H1 (cell line): ENCODE data around the gene VSTM4. TPM values are rescaled to one million over a fixed set of nuclear protein-coding genes. Genes with fewer than 3 reads are reported as not detected.

ENCODE experiments used
- CTCF ChIA-PET: fragments of 300-600 bp; sonication (Branson Sonifier 250); formaldehyde crosslinking; loops from one replicate; lab custom pipeline; 2021; ENCODE audit not compliant: partially characterized antibody; lab: Charles Lee
- POLR2A ChIA-PET: fragments of 300-600 bp; sonication (Branson Sonifier 250); formaldehyde crosslinking; loops from one replicate; lab custom pipeline; 2021; ENCODE audit warnings: inconsistent platforms; ENCODE audit not compliant: partially characterized antibody; lab: Charles Lee
- DNase-seq, 2 experiments: peaks; one replicate each; pipeline versions ENCODE4 v3.0.0 to v3.0.0-alpha.2; 2010 to 2022; ENCODE audit warnings: low spot score in 2 of 2, low read depth in 1 of 2, mixed read lengths in 1 of 2
- FAIRE-seq: peaks from 2 replicates; lab custom pipeline; 2011; peaks lifted over from hg19 to GRCh38; lab: Jason Lieb, UNC
- H2AFZ ChIP-seq: 2 replicates; pipeline ENCODE4 v1.8.1; 2012; ENCODE audit warnings: low read length, inconsistent platforms
- H2AK5ac ChIP-seq: 2 replicates; pipeline ENCODE4 v1.6.1; 2013; ENCODE audit warnings: low read depth, low read length
- H2BK120ac ChIP-seq: replicated peaks from 2 replicates; pipeline ENCODE3; 2013; ENCODE audit warnings: low read depth, low read length, inconsistent platforms
- H2BK12ac ChIP-seq: 2 replicates; pipeline ENCODE4 v1.6.1; 2013; ENCODE audit warnings: low read depth, low read length
- H2BK15ac ChIP-seq: 2 replicates; pipeline ENCODE4 v1.6.1; 2013; ENCODE audit warnings: low read length
- H2BK20ac ChIP-seq: 2 replicates; pipeline ENCODE4 v1.6.1; 2013; ENCODE audit warnings: low read length
- H2BK5ac ChIP-seq: 2 replicates; pipeline ENCODE4 v1.6.1; 2013; ENCODE audit warnings: low read depth, low read length
- H3K14ac ChIP-seq: 2 replicates; pipeline ENCODE4 v1.6.1; 2013; ENCODE audit warnings: inconsistent platforms; ENCODE audit not compliant: insufficient read length
- H3K18ac ChIP-seq: 2 replicates; pipeline ENCODE4 v1.6.1; 2013; ENCODE audit warnings: low read length; ENCODE audit errors: extremely low read depth
- H3K23ac ChIP-seq: 2 replicates; pipeline ENCODE4 v1.6.1; 2013; ENCODE audit warnings: inconsistent platforms; ENCODE audit not compliant: insufficient read length
- H3K23me2 ChIP-seq: 2 replicates; pipeline ENCODE4 v1.6.1; 2013; ENCODE audit warnings: low read depth, low read length
- H3K27ac ChIP-seq: 2 replicates; pipeline ENCODE4 v1.6.1; 2011; ENCODE audit warnings: low read depth, low read length, inconsistent platforms
- H3K27me3 ChIP-seq, 4 experiments: replicated peaks in 1 of 4; 1 replicate in 1 of 4; 2 replicates in 3 of 4; pipeline versions ENCODE4 v1.6.1 to v1.8.1; 2011 to 2013; ENCODE audit warnings: low read length in 3 of 4, mild to moderate bottlenecking in 3 of 4, inconsistent platforms in 2 of 4, mixed read lengths in 2 of 4, moderate library complexity in 1 of 4; ENCODE audit not compliant: control insufficient read depth in 3 of 4, insufficient read depth in 3 of 4; ENCODE audit errors: extremely low read depth in 1 of 4
- H3K36me3 ChIP-seq, 4 experiments: 2 replicates each; pipeline versions ENCODE4 v1.6.1 to v1.8.1; 2011 to 2013; ENCODE audit warnings: mild to moderate bottlenecking in 4 of 4, low read length in 3 of 4, moderate library complexity in 2 of 4, control low read depth in 1 of 4, inconsistent platforms in 1 of 4; ENCODE audit not compliant: insufficient read depth in 4 of 4, control insufficient read depth in 2 of 4
- H3K4ac ChIP-seq: replicated peaks from 2 replicates; pipeline ENCODE3; 2013; ENCODE audit warnings: low read length, low read depth, mixed read lengths, inconsistent platforms; ENCODE audit not compliant: insufficient read length
- H3K4me1 ChIP-seq, 4 experiments: replicated peaks in 1 of 4; 1 replicate in 1 of 4; 2 replicates in 3 of 4; pipeline versions ENCODE4 v1.6.1 to v1.8.1; 2011 to 2013; ENCODE audit warnings: low read length in 3 of 4, inconsistent platforms in 2 of 4, mixed read lengths in 1 of 4; ENCODE audit not compliant: insufficient read depth in 4 of 4, control insufficient read depth in 3 of 4
- H3K4me2 ChIP-seq, 2 experiments: 2 replicates each; pipeline versions ENCODE4 v1.6.1 to v1.8.1; 2011 to 2013; ENCODE audit warnings: low read depth in 2 of 2, low read length in 2 of 2, control low read depth in 1 of 2, inconsistent platforms in 1 of 2, mild to moderate bottlenecking in 1 of 2; ENCODE audit not compliant: insufficient read depth in 1 of 2
- H3K4me3 ChIP-seq, 4 experiments: fragments of 200-600, 300-600 bp in 1 of 4; sonication (generic), shearing (Covaris generic), sonication (Bioruptor Twin) in 1 of 4; 2 replicates each; pipeline versions ENCODE4 v1.5.1 to v1.8.1; 2011 to 2016; ENCODE audit warnings: low read length in 4 of 4, low read depth in 3 of 4, control low read depth in 2 of 4, inconsistent platforms in 2 of 4, mild to moderate bottlenecking in 2 of 4, mixed read lengths in 1 of 4, moderate library complexity in 1 of 4; ENCODE audit not compliant: insufficient read depth in 2 of 4; ENCODE audit errors: extremely low read depth in 1 of 4
- H3K56ac ChIP-seq: replicated peaks from 2 replicates; pipeline ENCODE3; 2013; ENCODE audit warnings: low read depth, mild to moderate bottlenecking, mixed read lengths, low read length, inconsistent platforms; ENCODE audit not compliant: insufficient read length
- H3K79me1 ChIP-seq: 2 replicates; pipeline ENCODE4 v1.6.1; 2013; ENCODE audit warnings: low read depth, low read length, control low read depth
- H3K79me2 ChIP-seq, 2 experiments: 2 replicates each; pipeline versions ENCODE4 v1.6.1 to v1.8.1; 2012 to 2013; ENCODE audit warnings: low read length in 2 of 2, mild to moderate bottlenecking in 2 of 2, inconsistent platforms in 1 of 2; ENCODE audit not compliant: insufficient read depth in 2 of 2, control insufficient read depth in 1 of 2
- H3K9ac ChIP-seq, 4 experiments: replicated peaks in 1 of 4; 1 replicate in 1 of 4; 2 replicates in 3 of 4; pipeline versions ENCODE4 v1.6.1 to v1.8.1; 2011 to 2013; ENCODE audit warnings: low read depth in 3 of 4, low read length in 3 of 4, control low read depth in 2 of 4, mild to moderate bottlenecking in 2 of 4, moderate library complexity in 2 of 4, inconsistent platforms in 1 of 4; ENCODE audit errors: extremely low read depth in 1 of 4
- H3K9me3 ChIP-seq, 2 experiments: 2 replicates each; pipeline versions ENCODE4 v1.6.1 to v1.8.1; 2012 to 2013; ENCODE audit warnings: mild to moderate bottlenecking in 2 of 2, moderate library complexity in 2 of 2, control low read depth in 1 of 2, inconsistent platforms in 1 of 2, low read depth in 1 of 2, low read length in 1 of 2, mixed read lengths in 1 of 2; ENCODE audit not compliant: insufficient read depth in 2 of 2
- H4K20me1 ChIP-seq, 2 experiments: replicated peaks in 1 of 2; 2 replicates each; pipeline versions ENCODE3 to v1.8.1; 2011 to 2013; ENCODE audit warnings: inconsistent platforms in 2 of 2, low read length in 2 of 2, mild to moderate bottlenecking in 1 of 2; ENCODE audit not compliant: insufficient read depth in 2 of 2, control insufficient read depth in 1 of 2
- H4K5ac ChIP-seq: 2 replicates; pipeline ENCODE4 v1.6.1; 2013; ENCODE audit warnings: low read length, low read depth, mixed read lengths, inconsistent platforms; ENCODE audit not compliant: insufficient read length
- H4K8ac ChIP-seq: 2 replicates; pipeline ENCODE4 v1.8.0; 2013; ENCODE audit warnings: mild to moderate bottlenecking, moderate library complexity, low read length, inconsistent platforms; ENCODE audit not compliant: insufficient read depth; ENCODE audit errors: extremely low read depth
- H4K91ac ChIP-seq: replicated peaks from 2 replicates; pipeline ENCODE3; 2013; ENCODE audit warnings: low read length, mixed read lengths, inconsistent platforms; ENCODE audit not compliant: insufficient read length
- ATF2 ChIP-seq: IDR thresholded peaks from 2 replicates; pipeline ENCODE4 v1.6.1; 2012; ENCODE audit warnings: low read length, inconsistent platforms
- MAFK ChIP-seq: IDR thresholded peaks from 2 replicates; pipeline ENCODE4 v1.6.1; 2012; ENCODE audit warnings: low read depth, mild to moderate bottlenecking, improper control_type of control experiment, low read length
- SP2 ChIP-seq: IDR thresholded peaks from 2 replicates; pipeline ENCODE4 v1.6.1; 2012; ENCODE audit warnings: mild to moderate bottlenecking, low read length, inconsistent platforms
- TEAD4 ChIP-seq: IDR thresholded peaks from 2 replicates; pipeline ENCODE4 v1.6.1; 2012; ENCODE audit warnings: low read depth, low read length, inconsistent platforms, mixed read lengths
- WGBS, 2 experiments: shearing (Covaris generic) in 1 of 2; methylation state at CpG; one replicate each; pipeline versions ENCODE4 v1.1.6 to v1.1.7; 2013 to 2015; ENCODE audit warnings: low lambda C conversion rate in 2 of 2, mixed read lengths in 2 of 2, inconsistent platforms in 1 of 2, low coverage in 1 of 2, missing lambda C conversion rate in 1 of 2; ENCODE audit not compliant: insufficient replicate concordance in 2 of 2, insufficient coverage in 1 of 2, insufficient read length in 1 of 2; ENCODE audit errors: extremely low coverage in 1 of 2, missing lambda C conversion rate in 1 of 2; 5-methylcytosine and 5-hydroxymethylcytosine counted together
- polyA plus RNA-seq, 7 experiments: library from polyadenylated mRNA; depleted of rRNA in 3 of 7; stranded (reverse) in 5 of 7; unstranded in 2 of 7; fragments of >200 nt in 5 of 7; fragments of 200-250 nt in 2 of 7; gene quantifications; 1 replicate in 5 of 7; 2 replicates in 1 of 7; 4 replicates in 1 of 7; pipeline versions ENCODE4 v1.2.1 to v1.2.3, GENCODE V29; 2011 to 2013; ENCODE audit warnings: missing spikeins in 2 of 7, mixed read lengths in 2 of 7
- total RNA-seq: library from RNA; stranded (reverse); fragmentation: NEBNext Ultra II Directional; extraction: Animal tissue kit (Norgen Biotek cat#: 25700); gene quantifications from 2 replicates; pipeline ENCODE4 v1.2.1, GENCODE V29; 2021

Gene VSTM4
- total and polyA plus RNA-seq, 2 of the 8 experiments (the other 6 are each of a cell fraction or from before 2014, with no cell fraction given) = 0.48 to 0.73 TPM

- H3K4me3 ChIP-seq = no peak overlapping the region
- no peak overlapping the region for H3K27ac ChIP-seq
- H2BK20ac ChIP-seq = no peak overlapping the region
- no peak overlapping the region for H4K8ac ChIP-seq
- H3K18ac ChIP-seq = no peak overlapping the region
- H2AFZ ChIP-seq = no peak overlapping the region
- H3K27me3 ChIP-seq = no peaks in the 10 kb centered on the region
- H3K79me1 ChIP-seq = no peaks in the 10 kb centered on the region
- 96% methylated on average over 1 of the region's 1 CpG; no CpG with 5 or more reads in 1 of the 2 experiments for WGBS, 2 experiments
- no peak overlapping the region for H3K56ac ChIP-seq
- H3K14ac ChIP-seq = no peak overlapping the region
- POLR2A ChIA-PET = no interaction called here
- H3K79me2 ChIP-seq = no peaks in the 10 kb centered on the region
- H2AK5ac ChIP-seq = no peak overlapping the region
- no peak overlapping the region for H4K5ac ChIP-seq
- H2BK12ac ChIP-seq = no peak overlapping the region
- H3K4me2 ChIP-seq = no peak overlapping the region
- H4K91ac ChIP-seq = no peak overlapping the region
- FAIRE-seq (no peak), DNase-seq (no peak)
- H2BK15ac ChIP-seq = no peak overlapping the region
- H3K23ac ChIP-seq = no peak overlapping the region
- no peak overlapping the region for H2BK120ac ChIP-seq
- H3K4ac ChIP-seq = no peak overlapping the region
- TF ChIP-seq TEAD4 = no peak
- no peak for TF ChIP-seq SP2
- no peak for TF ChIP-seq ATF2
- TF ChIP-seq MAFK = no peak
- H4K20me1 ChIP-seq = no peaks in the 10 kb centered on the region
- H2BK5ac ChIP-seq = no peak overlapping the region
- peaks cover 0 to 4% of the 10 kb centered on the region in 2 experiments; a peak in 1 of 4 replicates for H3K9me3 ChIP-seq
- no peaks in the 10 kb centered on the region for H3K23me2 ChIP-seq
- H3K9ac ChIP-seq = no peak overlapping the region
- no peaks in the 10 kb centered on the region for H3K4me1 ChIP-seq
- CTCF ChIA-PET = interaction anchor here (0.7 to 1.1 kb wide), 2 partner anchors 13 to 361 kb away, joined by 3 to 4 read pairs; no protein-coding TSS in a partner anchor
- H3K36me3 ChIP-seq = no peaks in the 10 kb centered on the region
Measured at GRCh38 chr10:49151481-49151880, 36.2 kb upstream of the VSTM4 start.
